NCI-H1105 treated with DMSO at 0.1 percent for 48 hours (cell line): ENCODE results near the gene C19orf38.

ENCODE experiments used
- DNase-seq: peaks from one replicate; lab custom pipeline; 2025; lab: John Stamatoyannopoulos, UW

C19orf38 gene

GRCh38 chr19:10911579-10912363 lies 63.6 kb downstream of the C19orf38 start:
- no peak for DNase-seq

GRCh38 chr19:10912619-10913018 lies 64.4 kb downstream of the C19orf38 start:
- DNase-seq, result no peak

- DNase-seq, result no peak
Observed at GRCh38 chr19:10913716-10914340, 65.6 kb downstream of the C19orf38 start.

DNA sequence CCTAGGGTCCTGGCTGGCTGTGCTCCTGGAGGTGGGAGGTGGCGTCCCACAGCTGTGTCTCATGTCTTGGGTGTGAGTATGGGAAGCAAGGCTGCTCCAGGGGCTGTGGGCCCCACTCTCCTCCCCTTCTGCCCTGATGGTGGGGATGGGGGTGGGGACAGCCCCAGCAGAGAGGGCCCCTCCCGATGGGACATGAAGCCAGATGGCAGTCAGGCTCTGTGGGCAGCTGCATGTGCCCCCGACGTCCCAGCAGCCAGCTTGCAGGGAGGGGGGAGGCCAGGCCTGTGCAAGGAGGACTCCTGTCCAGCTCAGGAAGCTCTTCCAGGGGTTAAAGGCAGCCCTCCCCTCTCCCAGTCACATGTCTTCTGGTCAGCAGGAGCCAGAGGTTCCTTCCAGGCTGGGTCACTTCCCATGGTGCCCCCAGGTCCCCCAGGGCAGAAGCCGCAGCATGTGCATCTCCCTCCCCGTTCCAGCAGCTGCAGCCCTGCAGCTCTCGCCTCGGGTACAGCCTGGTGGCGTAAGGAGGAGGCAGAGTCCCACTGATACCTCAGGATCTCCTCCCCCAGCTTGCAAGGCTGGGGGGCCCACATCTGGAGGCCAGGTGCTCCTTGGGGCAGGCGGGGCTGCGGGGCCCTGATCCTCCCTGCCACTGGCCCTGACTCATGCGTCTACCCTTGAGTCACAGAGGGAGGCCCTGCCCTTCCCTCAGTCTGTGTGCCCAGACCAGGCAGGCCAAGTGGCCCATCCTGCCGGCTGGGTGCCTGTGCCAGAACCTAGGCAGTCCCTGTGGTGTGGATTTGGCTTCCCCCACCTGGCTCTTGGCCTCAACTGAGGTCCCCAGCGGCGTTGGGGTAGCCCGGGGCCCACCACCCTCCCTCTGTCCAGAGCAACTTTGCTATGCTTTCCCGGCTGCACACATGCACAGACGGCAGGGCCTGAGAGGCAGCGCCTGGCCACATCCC lies 67.2 kb downstream of the C19orf38 start:
- no peak for DNase-seq

- no peak for DNase-seq
Observed at GRCh38 chr19:10916602-10917001, 68.4 kb downstream of the C19orf38 start.

DNA sequence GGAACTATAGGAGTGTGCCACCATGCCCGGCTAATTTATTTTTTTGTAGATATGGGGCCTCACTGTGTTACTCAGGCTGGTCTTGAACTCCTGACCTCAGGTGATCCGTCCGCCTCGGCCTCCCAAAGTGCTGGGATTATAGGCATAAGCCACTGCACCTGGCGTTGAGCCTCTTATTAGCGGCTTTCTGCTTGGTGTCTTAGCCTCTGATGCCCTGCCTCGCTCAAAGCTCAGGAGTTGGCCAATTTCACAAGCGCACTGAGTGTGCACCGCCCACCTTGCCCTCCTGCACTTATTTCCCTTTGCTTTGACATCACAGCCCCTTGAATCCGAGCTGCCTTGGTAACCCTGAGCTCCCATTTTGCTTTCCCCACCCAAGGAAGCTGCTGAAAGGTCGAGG lies 70.1 kb downstream of the C19orf38 start:
- no peak for DNase-seq
